ENCODE measurements around the gene CENPE. TPM values are rescaled to one million over a fixed set of nuclear protein-coding genes. Genes with fewer than 3 reads are reported as not detected.

The CENPE gene
- total RNA-seq, 2 experiments from 2014 or later = 36.7 to 39.0 TPM

- H3K9me3 Mint-ChIP-seq = no peaks in the 10 kb centered on the region
- CTCF ChIA-PET = interaction anchor here (1.4 kb wide), 1 partner anchor 12 kb away, joined by 7 read pairs; the partner anchor contains the start of gene BDH2
- no peak overlapping the region for H3K27ac Mint-ChIP-seq
- H3K4me3 Mint-ChIP-seq = no peak overlapping the region
- no peaks in the 10 kb centered on the region for H3K4me1 Mint-ChIP-seq (ENCODE audit: low read depth)
- peaks cover 11% of the 10 kb centered on the region for H3K36me3 Mint-ChIP-seq (ENCODE audit: low read depth)
- TF ChIP-seq CTCF (IDR thresholded peaks at IDR 0.05) = no peak
- intact Hi-C loops (cut with micrococcal nuclease) = no loop called here
- POLR2A ChIA-PET = no interaction called here
- no peak for DNase-seq
- ATAC-seq = no peak
- no peaks in the 10 kb centered on the region for H3K27me3 Mint-ChIP-seq
Measured at GRCh38 chr4:103111598-103111997, 86.5 kb downstream of the CENPE start.

GRCh38 chr4:103108542-103108941 lies 89.6 kb downstream of the CENPE start:
- ChIA-PET POLR2A (no interaction called here), CTCF (interaction anchor here (1.7 kb wide), 1 partner anchor 9 kb away, joined by 6 read pairs; the partner anchor contains the start of gene BDH2)
- Mint-ChIP-seq H3K9me3 (no peaks in the 10 kb centered on the region), H3K36me3 (ENCODE audit: low read depth) (peaks cover 11% of the 10 kb centered on the region), H3K27me3 (no peaks in the 10 kb centered on the region), H3K27ac (no peak overlapping the region), H3K4me1 (ENCODE audit: low read depth) (no peaks in the 10 kb centered on the region), H3K4me3 (no peak overlapping the region)
- ATAC-seq = no peak
- DNase-seq = no peak
- intact Hi-C loops (cut with micrococcal nuclease) = no loop called here
- no peak for TF ChIP-seq CTCF (IDR thresholded peaks at IDR 0.05)

GRCh38 chr4:103105558-103106356 lies 92.4 kb downstream of the CENPE start:
- no peaks in the 10 kb centered on the region for H3K27me3 Mint-ChIP-seq
- intact Hi-C loops (cut with micrococcal nuclease) = no loop called here
- H3K4me1 Mint-ChIP-seq (ENCODE audit: low read depth) = no peaks in the 10 kb centered on the region
- no peak overlapping the region for H3K4me3 Mint-ChIP-seq
- ATAC-seq (no peak), DNase-seq (no peak)
- no peaks in the 10 kb centered on the region for H3K9me3 Mint-ChIP-seq
- TF ChIP-seq CTCF (IDR thresholded peaks at IDR 0.05) = no peak
- no peak overlapping the region for H3K27ac Mint-ChIP-seq
- H3K36me3 Mint-ChIP-seq (ENCODE audit: low read depth) = peaks cover 9% of the 10 kb centered on the region
- ChIA-PET POLR2A (no interaction called here), CTCF (no interaction called here)

GRCh38 chr4:103104886-103105285 lies 93.3 kb downstream of the CENPE start:
- intact Hi-C loops (cut with micrococcal nuclease) = no loop called here
- no peaks in the 10 kb centered on the region for H3K9me3 Mint-ChIP-seq
- no peak overlapping the region for H3K27ac Mint-ChIP-seq
- H3K27me3 Mint-ChIP-seq = no peaks in the 10 kb centered on the region
- ChIA-PET CTCF (no interaction called here), POLR2A (no interaction called here)
- H3K4me1 Mint-ChIP-seq (ENCODE audit: low read depth) = no peaks in the 10 kb centered on the region
- DNase-seq (no peak), ATAC-seq (no peak)
- peaks cover 8% of the 10 kb centered on the region for H3K36me3 Mint-ChIP-seq (ENCODE audit: low read depth)
- no peak for TF ChIP-seq CTCF (IDR thresholded peaks at IDR 0.05)
- H3K4me3 Mint-ChIP-seq = no peak overlapping the region

- Mint-ChIP-seq H3K9me3 (no peaks in the 10 kb centered on the region), H3K27me3 (no peaks in the 10 kb centered on the region), H3K27ac (no peak overlapping the region), H3K4me3 (no peak overlapping the region), H3K36me3 (ENCODE audit: low read depth) (no peaks in the 10 kb centered on the region), H3K4me1 (ENCODE audit: low read depth) (peaks cover 23% of the 10 kb centered on the region)
- CTCF ChIA-PET = interaction anchor here (0.6 to 4.6 kb wide), 13 partner anchors 9 to 204 kb away, joined by 3 to 25 read pairs (median 5); partner anchors contain the start of genes SLC9B1 and SLC9B2
- intact Hi-C loops (cut with micrococcal nuclease) = no loop called here
- TF ChIP-seq CTCF (IDR thresholded peaks at IDR 0.05) = no peak
- DNase-seq (no peak), ATAC-seq (no peak)
- POLR2A ChIA-PET = no interaction called here
Measured at GRCh38 chr4:103100691-103101090, 97.5 kb downstream of the CENPE start.
